Erythroblast (primary cell): ENCODE data around the gene TNFRSF21.
"Not testable (repeated sequence)": the region's sequence is repeated elsewhere in the genome, so short reads cannot be mapped to it uniquely, and the experiment has no call there.

ENCODE experiments used
- DNase-seq, 2 experiments: peaks; one replicate each; lab custom pipeline; 2025; lab: John Stamatoyannopoulos, UW
- GATA1 ChIP-seq: IDR thresholded peaks from 2 replicates; pipeline ENCODE4 v1.6.1; 2011; ENCODE audit warnings: low read depth, mild to moderate bottlenecking, control low read depth, low read length, moderate library complexity
- POLR2A ChIP-seq: IDR thresholded peaks from 2 replicates; pipeline ENCODE4 v1.6.1; 2011; ENCODE audit warnings: mild to moderate bottlenecking, low read length

Gene TNFRSF21

DNA sequence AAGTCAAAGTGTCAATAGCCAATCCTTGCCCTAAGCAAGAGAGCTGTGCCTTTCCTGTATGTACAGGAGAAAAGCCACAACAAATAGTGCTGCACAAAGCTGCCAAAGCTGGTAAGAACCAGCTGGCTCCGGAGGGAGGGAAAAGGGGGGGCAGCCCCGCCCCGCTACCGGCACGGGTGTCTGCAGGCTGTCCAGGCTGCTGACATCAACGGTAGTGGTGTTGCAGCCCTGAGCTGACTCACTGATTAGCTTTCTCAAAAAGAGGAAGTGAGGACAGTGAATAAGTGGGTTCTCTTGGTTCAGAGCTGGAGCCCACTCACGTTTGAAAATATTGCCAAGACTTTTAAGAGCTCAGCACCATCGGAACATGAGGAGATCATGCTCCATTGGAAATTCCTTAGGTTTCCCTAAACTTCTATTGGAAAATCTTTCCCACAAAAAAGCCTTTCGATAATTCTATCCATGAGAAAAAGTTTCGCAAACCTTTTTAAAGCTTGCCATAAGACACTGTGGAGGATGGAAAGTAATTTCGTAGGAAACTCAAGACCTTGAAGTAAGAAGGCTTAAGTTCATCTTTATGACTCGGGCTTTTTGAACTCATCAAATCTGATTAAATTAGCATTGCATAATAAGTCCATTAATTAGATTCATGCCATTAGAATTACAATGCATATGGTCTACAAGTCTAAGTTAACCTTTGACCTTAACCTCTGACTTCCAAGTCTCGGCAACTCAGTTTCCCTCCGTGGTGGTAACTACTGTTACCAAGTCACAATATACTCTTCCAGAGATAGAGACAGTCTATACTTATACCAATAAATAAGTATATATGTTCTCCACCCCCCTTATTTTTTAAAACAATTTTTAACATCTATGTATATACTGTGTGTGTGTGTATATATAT lies 67.0 kb downstream of the TNFRSF21 start:
- DNase-seq, result peak; percentile 92 to 93
- no peak for TF ChIP-seq GATA1
- peak; percentile 54 for TF ChIP-seq POLR2A

DNA sequence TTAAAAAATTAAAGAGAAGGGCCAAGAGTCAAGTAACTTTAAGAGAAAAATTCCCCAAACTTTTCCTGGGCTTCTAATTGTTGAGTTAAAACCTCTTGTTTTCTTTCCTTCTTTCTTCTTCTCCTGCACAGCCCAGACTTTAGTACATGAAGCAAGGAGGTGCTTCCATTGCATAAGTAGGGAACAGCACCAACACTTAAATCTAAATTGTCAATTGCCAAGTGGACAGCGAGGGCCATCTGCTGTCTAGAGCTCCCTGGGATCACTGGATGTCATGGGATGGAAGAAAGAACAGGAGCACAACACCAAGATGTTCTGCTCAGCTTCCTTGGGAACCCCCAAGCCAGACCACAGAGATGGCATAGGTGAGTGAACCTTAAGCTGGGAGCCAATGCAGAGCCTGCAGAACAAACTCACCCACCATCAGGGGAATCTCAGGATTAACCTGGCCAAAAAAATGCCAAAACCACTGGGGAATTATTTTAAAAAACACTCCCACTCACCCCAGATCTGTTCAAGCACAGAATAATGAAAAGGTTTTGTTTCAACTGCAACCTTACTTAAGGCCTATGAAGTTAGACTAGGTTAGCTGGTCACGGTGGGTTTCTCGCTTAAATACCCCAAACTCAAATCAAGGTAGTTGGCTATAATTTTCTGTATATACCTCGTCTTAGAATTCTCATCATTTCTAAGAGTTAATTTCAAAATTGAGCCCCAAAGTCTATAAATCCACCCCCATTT lies 67.8 kb downstream of the TNFRSF21 start:
- TF ChIP-seq POLR2A (no peak), GATA1 (no peak)
- DNase-seq, result peak in 1 of 2 experiments; percentile 30

DNA sequence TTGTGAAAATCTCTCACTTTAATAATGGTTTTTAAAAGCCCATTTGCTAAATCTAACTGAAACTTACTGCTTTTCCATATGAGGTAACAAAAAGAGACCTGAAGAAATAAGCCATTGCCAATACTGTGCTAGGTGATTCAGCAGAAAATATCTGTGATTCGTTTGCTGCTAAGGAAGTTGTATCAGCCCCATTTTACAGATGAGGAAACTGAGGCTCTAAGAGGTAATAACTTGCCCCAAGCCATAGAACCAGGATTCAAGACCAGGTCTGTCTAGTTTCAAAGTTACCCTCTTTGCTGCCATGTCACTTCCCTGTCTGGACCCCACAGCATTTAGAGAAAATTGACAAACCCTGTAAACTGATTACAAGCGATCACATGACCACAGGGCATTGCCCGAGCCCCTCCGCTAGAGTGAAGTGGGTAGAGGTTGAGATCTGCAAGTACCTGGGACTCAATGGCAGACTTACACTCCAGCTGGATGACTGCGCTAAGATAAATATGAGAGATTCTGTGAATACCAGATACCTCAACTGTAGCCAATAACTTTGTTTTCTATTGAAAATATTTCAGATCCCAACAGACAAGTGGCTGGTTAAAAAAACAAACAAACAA lies 69.3 kb downstream of the TNFRSF21 start:
- no peak for DNase-seq
- TF ChIP-seq GATA1 (no peak), POLR2A (no peak)

DNA sequence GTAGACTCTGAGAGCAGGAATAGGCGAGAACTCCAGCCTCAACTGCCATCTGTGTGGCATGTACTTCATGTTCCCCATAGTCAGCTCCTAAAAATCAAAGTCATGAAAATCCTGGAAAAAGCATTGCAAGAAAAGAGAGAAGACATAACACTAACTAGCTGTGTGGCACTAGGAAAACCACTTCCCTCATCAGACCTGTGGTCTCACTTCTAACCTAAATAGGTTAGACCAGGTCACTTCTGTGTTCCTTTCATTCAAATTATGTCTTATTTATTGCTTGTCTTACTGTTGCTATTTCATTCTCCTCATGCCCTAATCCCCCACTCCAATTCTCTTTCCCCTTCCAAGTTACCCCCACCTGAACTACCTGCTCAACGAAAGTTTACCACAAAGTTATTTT lies 70.2 kb downstream of the TNFRSF21 start:
- DNase-seq, result no peak
- TF ChIP-seq GATA1, result no peak

DNA sequence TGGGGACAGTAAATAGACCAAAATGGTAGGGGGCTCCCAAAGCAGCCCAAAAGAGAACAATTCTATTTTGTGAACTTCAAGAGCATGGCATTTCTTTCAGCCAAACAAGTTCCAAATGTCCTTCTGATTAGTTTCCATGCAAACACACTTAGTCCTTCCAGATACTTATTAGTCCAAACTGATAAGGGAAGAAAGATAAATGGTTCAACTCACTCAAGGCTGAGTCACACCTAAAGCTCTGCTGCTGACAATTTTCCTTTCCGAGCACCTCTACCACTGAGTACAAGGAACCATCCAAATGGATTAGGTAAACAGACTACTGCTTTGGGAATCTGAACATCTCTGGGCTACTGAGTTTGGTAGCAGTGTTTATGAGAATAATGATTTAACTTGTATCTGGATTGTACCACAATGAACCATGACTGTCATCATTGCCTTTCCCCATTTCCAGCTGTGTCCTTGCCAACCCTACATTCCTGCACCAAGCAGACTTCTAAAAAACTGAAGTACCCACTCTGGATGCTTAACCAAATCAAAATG lies 71.2 kb downstream of the TNFRSF21 start:
- peak; percentile 18 to 28 for DNase-seq
- TF ChIP-seq POLR2A (no peak), GATA1 (no peak)

DNA sequence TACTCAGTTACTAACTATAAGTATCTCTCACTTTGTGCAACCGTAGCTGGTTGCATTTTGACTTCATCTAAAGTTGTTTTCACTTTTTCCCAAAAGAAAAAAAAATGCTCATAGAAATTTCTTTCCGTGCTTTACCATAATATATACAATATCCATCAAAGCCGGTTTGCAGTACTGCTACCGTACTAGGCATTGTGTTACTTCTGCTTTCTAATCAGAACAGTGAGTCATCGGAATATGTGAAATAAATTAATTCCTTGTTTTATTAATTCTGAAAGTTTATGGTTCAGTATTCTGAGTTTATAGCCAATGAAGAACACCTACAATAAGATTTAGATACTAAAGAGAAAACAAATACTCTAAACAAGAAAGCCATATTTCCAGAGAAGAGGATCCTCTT lies 72.5 kb downstream of the TNFRSF21 start:
- no peak for DNase-seq
- TF ChIP-seq GATA1 (no peak), POLR2A (no peak)

DNA sequence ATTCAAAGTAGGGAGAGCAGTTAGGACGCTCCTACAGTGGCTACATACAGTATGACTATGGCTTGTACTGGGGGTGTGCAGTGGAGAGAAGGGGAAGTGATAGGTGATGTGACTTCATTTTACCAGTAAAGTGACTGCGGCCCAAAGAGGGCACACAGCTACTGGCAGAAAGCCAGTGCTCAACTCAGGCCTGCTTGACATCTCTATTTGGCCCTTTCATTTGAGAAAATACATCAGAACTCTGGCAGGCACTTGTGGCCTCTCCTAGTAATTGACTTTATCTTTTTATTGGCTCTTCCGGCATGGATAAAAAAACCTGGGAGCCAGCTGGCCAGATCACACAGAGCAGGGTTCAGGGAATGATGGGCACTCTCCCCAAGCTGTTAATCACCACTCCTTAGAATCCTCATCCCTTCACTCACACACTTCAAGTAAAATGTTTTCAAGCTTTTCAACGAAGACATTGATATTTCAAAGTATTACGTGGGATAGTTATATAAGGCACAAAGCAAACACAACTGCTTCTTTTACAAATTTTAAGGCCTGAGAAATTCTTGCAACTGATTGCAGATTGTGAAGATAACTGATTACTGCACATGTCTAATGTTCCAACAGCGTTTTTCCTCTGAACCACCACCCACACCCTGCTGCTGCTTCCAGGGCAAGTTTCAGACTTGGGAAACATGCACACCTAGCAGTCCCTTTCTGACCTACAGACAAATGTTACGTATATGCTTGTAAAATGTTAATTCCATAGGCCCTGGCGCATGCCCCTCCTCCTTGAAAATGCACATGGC lies 73.5 kb downstream of the TNFRSF21 start:
- TF ChIP-seq POLR2A, result no peak
- TF ChIP-seq GATA1, result no peak
- no peak for DNase-seq

DNA sequence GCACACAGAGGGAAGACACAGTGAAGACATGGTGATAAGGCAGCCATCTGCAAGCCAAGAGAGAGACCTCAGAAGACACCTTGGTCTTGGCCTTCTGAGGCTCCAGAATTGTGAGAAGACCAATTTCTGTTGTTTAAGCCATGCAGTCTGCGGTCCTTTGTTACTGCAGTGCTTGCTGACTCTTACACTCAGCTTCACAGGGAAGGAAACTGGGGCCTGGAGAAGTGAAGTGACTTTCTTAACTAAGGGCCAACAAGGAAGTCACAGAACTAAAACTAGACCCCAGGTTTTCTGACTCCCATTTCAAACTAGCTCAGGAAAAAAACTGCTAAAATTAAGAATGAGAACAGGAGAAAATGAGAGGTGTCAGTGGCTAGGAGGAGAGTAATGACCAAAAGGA lies 74.3 kb downstream of the TNFRSF21 start:
- no peak for TF ChIP-seq POLR2A
- no peak for TF ChIP-seq GATA1
- DNase-seq, result no peak

DNA sequence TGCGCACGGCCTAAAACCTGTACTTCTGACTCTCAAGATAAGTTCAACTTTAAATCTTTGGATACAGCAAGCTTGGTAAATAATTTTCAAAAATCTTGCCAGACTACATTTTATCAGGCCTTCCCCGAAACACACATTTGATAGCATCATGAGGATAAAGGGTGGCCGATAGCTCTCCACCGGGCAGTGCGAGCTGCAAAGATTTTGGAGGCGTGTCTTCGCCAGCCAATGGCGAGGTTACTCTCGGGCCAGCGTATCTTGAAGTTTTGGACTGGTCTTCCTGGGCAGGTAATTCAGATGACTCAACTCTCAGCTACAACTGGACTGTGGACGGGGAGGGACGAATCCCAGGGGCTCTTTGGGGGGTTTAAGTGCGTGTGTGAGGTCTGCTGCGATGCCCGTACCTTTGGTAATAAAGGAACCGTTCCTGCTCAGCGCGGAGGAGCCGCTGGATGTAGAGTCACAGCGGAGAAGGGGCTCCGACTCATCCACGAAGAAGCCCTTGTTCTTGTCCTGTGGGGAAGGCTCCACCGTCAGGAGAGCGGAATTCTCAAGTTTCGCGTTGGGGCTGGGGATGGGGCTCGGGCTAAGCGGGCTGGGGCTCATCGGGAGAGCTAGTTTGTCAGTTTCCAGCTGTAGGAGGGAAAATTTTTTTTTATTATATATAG lies 75.3 kb downstream of the TNFRSF21 start:
- TF ChIP-seq POLR2A (no peak), GATA1 (no peak)
- DNase-seq, result no peak

DNA sequence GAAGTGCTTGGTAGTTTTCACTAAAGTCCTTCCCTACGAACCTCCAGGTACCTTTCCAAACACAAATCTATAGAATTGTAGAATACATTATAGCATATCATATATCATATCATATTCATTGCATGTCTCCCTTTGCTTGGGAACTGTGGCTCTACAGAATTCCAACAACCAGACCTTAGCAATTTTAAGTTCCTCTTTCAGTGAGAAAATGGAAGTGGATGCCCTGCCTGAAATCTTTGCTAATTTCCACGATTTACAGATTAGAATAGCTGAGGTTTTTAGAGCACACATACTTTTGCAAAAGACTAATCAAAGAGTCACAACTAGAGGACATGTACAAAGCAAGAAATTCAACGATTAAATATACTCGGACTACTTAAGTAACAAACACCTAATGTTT lies 78.6 kb downstream of the TNFRSF21 start:
- TF ChIP-seq POLR2A (no peak), GATA1 (no peak)
- DNase-seq, result no peak

DNA sequence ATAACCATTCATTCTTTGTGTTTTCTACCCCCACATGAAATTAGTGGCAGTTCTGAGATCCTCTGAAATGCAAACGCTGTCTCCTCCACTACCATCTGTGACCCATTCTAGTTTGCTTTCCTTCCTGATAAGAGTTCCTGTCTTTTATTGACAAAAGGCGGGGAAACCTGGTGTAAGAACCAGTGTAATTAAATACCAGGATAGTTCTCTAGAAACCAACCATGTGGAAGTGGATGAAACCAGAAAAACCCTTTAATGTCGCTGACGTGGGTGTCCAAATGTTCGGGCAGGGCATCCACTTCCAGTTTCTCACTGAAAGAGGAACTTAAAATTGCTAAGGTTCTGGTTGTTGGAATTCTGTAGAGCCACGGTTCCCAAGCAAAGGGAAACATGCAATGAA lies 79.1 kb downstream of the TNFRSF21 start:
- no peak for TF ChIP-seq GATA1
- no peak for TF ChIP-seq POLR2A

DNA sequence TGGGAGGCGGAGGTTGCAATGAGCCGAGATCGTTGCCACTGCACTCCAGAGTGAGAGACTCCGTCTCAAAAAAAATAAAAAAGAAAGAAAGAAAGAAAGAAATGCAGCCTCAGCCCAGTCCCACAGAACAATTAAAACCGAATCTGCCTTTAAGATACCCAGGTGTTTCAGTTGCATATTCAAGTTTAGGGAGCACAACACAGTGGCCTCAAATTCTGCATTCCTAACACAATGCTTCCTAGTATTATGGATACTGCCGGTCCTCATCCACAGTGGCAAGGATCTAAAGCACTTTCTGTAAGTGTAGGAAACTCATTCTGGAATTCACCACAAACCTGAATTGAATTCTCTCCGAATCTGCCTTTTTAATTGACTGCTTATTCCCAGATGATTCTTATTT lies 80.5 kb downstream of the TNFRSF21 start:
- no peak for TF ChIP-seq GATA1
- TF ChIP-seq POLR2A, result no peak
- DNase-seq, result no peak

More for the DNA sequence above, 79.1 kb downstream of the TNFRSF21 start:
- DNase-seq, result no peak

DNA sequence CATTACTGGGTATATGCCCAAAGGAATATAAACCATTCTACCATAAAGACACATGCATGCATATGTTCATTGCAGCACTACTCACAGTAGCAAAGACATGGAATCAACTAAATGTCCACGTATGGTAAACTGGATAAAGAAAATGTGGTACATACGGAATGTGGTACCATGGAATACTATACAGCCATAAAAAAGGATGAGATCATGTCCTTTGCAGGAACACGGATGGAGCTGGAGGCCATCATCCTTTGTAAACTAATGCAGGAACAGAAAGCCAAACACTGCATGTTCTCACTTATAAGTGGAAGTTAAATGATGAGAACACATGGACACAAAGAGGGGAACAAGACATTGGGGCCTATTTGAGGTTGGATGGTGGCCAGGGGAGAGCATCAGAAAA lies 81.6 kb downstream of the TNFRSF21 start:
- DNase-seq, result not testable (repeated sequence)

DNA sequence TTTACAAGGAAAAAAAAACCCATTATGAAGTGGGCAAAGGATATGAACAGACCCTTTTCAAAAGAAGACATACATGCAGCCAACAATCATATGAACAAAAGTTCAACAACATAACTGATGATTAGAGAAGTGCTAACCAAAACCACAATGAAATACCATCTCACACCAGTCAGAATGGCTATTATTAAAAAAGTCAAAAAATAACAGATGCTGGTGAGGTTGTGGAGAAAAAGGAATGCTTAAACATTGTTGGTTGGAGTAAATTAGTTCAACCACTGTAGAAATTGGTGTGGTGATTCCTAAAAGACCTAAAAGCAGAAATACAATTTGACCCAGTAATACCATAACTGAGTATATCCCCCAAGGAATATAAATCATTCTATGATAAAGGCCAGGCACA lies 86.5 kb downstream of the TNFRSF21 start:
- not testable (repeated sequence) for DNase-seq
